ENCODE data around the gene EIF4E1B.

The EIF4E1B gene

GRCh38 chr5:176612008-176612407, 18.5 kb upstream of the EIF4E1B start:
- Histone ChIP-seq H3K36me3 (ENCODE audit: insufficient read depth) (no peaks in the 10 kb centered on the region), H3K79me2 (ENCODE audit: insufficient read depth, low read depth) (peaks cover 8% of the 10 kb centered on the region; the same call in 1 of the 2 replicates), H3K27me3 (ENCODE audit: insufficient read depth, low read depth) (no peaks in the 10 kb centered on the region; the same call in 1 of the 2 replicates), H3K4me2 (no peak overlapping the region), H3K4me1 (ENCODE audit: low read depth, poor library complexity, severe bottlenecking) (peaks cover 27% of the 10 kb centered on the region), H3K9ac (no peak overlapping the region), H3K4me3 (IDR thresholded peaks at IDR 0.05; ENCODE audit: insufficient read depth, low read depth, low read length) (no peak overlapping the region), H4K20me1 (ENCODE audit: insufficient read depth) (no peaks in the 10 kb centered on the region), H3K27ac (no peak overlapping the region), H2AFZ (ENCODE audit: low read depth) (no peak overlapping the region)
- no peak for TF ChIP-seq CTCF (conservative IDR thresholded peaks at IDR 0.05; ENCODE audit: low read depth, low read length)

GRCh38 chr5:176612855-176613254, 17.6 kb upstream of the EIF4E1B start:
- no peak for TF ChIP-seq CTCF (conservative IDR thresholded peaks at IDR 0.05; ENCODE audit: low read depth, low read length)
- H3K4me2 ChIP-seq, result no peak overlapping the region
- H3K4me1 ChIP-seq (ENCODE audit: low read depth, poor library complexity, severe bottlenecking), result peaks cover 18% of the 10 kb centered on the region

GRCh38 chr5:176614805-176615478, 15.5 kb upstream of the EIF4E1B start:
- Histone ChIP-seq H3K27me3 (ENCODE audit: insufficient read depth, low read depth) (no peaks in the 10 kb centered on the region; the same call in 1 of the 2 replicates), H3K27ac (no peak overlapping the region), H3K36me3 (ENCODE audit: insufficient read depth) (no peaks in the 10 kb centered on the region), H3K9ac (no peak overlapping the region), H2AFZ (ENCODE audit: low read depth) (no peak overlapping the region), H3K4me1 (ENCODE audit: low read depth, poor library complexity, severe bottlenecking) (peaks cover 8% of the 10 kb centered on the region), H3K4me3 (IDR thresholded peaks at IDR 0.05; ENCODE audit: insufficient read depth, low read depth, low read length) (no peak overlapping the region), H4K20me1 (ENCODE audit: insufficient read depth) (no peaks in the 10 kb centered on the region), H3K79me2 (ENCODE audit: insufficient read depth, low read depth) (no peaks in the 10 kb centered on the region), H3K4me2 (no peak overlapping the region)
- TF ChIP-seq CTCF (conservative IDR thresholded peaks at IDR 0.05; ENCODE audit: low read depth, low read length), result no peak

More at GRCh38 chr5:176612855-176613254, 17.6 kb upstream of the EIF4E1B start:
- no peaks in the 10 kb centered on the region; the same call in 1 of the 2 replicates for H3K27me3 ChIP-seq (ENCODE audit: insufficient read depth, low read depth)
- no peaks in the 10 kb centered on the region for H3K79me2 ChIP-seq (ENCODE audit: insufficient read depth, low read depth)
- no peak overlapping the region for H3K9ac ChIP-seq
- no peaks in the 10 kb centered on the region for H3K36me3 ChIP-seq (ENCODE audit: insufficient read depth)
- no peaks in the 10 kb centered on the region for H4K20me1 ChIP-seq (ENCODE audit: insufficient read depth)
- H2AFZ ChIP-seq (ENCODE audit: low read depth), result no peak overlapping the region
- no peak overlapping the region for H3K27ac ChIP-seq
- H3K4me3 ChIP-seq (IDR thresholded peaks at IDR 0.05; ENCODE audit: insufficient read depth, low read depth, low read length), result no peak overlapping the region

- no peaks in the 10 kb centered on the region for H4K20me1 ChIP-seq (ENCODE audit: insufficient read depth)
- no peak overlapping the region for H3K27ac ChIP-seq
- TF ChIP-seq CTCF (conservative IDR thresholded peaks at IDR 0.05; ENCODE audit: low read depth, low read length), result no peak
- H3K27me3 ChIP-seq (ENCODE audit: insufficient read depth, low read depth), result no peaks in the 10 kb centered on the region; the same call in 1 of the 2 replicates
- peaks cover 4% of the 10 kb centered on the region for H3K4me1 ChIP-seq (ENCODE audit: low read depth, poor library complexity, severe bottlenecking)
- no peak overlapping the region for H3K4me2 ChIP-seq
- no peak overlapping the region for H3K9ac ChIP-seq
- no peaks in the 10 kb centered on the region for H3K36me3 ChIP-seq (ENCODE audit: insufficient read depth)
- no peak overlapping the region for H3K4me3 ChIP-seq (IDR thresholded peaks at IDR 0.05; ENCODE audit: insufficient read depth, low read depth, low read length)
- H2AFZ ChIP-seq (ENCODE audit: low read depth), result no peak overlapping the region
- no peaks in the 10 kb centered on the region for H3K79me2 ChIP-seq (ENCODE audit: insufficient read depth, low read depth)
Measured at GRCh38 chr5:176616511-176616910, 14.0 kb upstream of the EIF4E1B start.
